ENCODE results near the gene KSR1.

GRCh38 chr17:27463235-27463677 lies 7.0 kb downstream of the KSR1 start:
- TF ChIP-seq, protein P1, sequence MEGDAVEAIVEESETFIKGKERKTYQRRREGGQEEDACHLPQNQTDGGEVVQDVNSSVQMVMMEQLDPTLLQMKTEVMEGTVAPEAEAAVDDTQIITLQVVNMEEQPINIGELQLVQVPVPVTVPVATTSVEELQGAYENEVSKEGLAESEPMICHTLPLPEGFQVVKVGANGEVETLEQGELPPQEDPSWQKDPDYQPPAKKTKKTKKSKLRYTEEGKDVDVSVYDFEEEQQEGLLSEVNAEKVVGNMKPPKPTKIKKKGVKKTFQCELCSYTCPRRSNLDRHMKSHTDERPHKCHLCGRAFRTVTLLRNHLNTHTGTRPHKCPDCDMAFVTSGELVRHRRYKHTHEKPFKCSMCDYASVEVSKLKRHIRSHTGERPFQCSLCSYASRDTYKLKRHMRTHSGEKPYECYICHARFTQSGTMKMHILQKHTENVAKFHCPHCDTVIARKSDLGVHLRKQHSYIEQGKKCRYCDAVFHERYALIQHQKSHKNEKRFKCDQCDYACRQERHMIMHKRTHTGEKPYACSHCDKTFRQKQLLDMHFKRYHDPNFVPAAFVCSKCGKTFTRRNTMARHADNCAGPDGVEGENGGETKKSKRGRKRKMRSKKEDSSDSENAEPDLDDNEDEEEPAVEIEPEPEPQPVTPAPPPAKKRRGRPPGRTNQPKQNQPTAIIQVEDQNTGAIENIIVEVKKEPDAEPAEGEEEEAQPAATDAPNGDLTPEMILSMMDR (conservative IDR thresholded peaks at IDR 0.05; ENCODE audit: low read depth, low read length), result no peak
- no peak for TF ChIP-seq RFX5 (IDR thresholded peaks at IDR 0.05; ENCODE audit: low read depth, low read length)
- no peak for TF ChIP-seq CHD1 (IDR thresholded peaks at IDR 0.05; ENCODE audit: low read depth, low read length)
- no peak for TF ChIP-seq NFE2L2 (IDR thresholded peaks at IDR 0.05; ENCODE audit: low read depth, low read length)
- no peak for TF ChIP-seq RCOR1 (IDR thresholded peaks at IDR 0.05; ENCODE audit: insufficient replicate concordance, low read length)
- TF ChIP-seq, protein P2, sequence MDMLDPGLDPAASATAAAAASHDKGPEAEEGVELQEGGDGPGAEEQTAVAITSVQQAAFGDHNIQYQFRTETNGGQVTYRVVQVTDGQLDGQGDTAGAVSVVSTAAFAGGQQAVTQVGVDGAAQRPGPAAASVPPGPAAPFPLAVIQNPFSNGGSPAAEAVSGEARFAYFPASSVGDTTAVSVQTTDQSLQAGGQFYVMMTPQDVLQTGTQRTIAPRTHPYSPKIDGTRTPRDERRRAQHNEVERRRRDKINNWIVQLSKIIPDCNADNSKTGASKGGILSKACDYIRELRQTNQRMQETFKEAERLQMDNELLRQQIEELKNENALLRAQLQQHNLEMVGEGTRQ (IDR thresholded peaks at IDR 0.05; ENCODE audit: low read depth, low read length), result no peak
